Stimulated activated CD8-positive, alpha-beta memory T cell treated with anti-CD3 and anti-CD28 coated beads, Interleukin-4, amount 100 ng/mL, for 1 hour (primary cell): Measurements from ENCODE around the gene SF1.

Source experiments
- DNase-seq, 2 donors: peaks; one replicate each; pipeline ENCODE4 v3.0.0-alpha.2; 2020; ENCODE audit warnings: low read depth in 2 of 2, low spot score in 1 of 2

SF1 gene

GRCh38 chr11:64750361-64751054 lies 27.8 kb downstream of the SF1 start:
- DNase-seq = no peak

GRCh38 chr11:64747961-64748665 lies 30.2 kb downstream of the SF1 start:
- DNase-seq = no peak

- no peak for DNase-seq
Measured at GRCh38 chr11:64746486-64746885, 31.9 kb downstream of the SF1 start.

GRCh38 chr11:64745521-64746328 lies 32.6 kb downstream of the SF1 start:
- DNase-seq = peak; percentile 57 to 62

GRCh38 chr11:64745189-64745520 lies 33.2 kb downstream of the SF1 start:
- DNase-seq = peak; percentile 45 to 66

GRCh38 chr11:64744544-64745188 lies 33.7 kb downstream of the SF1 start:
- no peak for DNase-seq

GRCh38 chr11:64743591-64744543 lies 34.5 kb downstream of the SF1 start, which contains the start of gene RASGRP2:
Gene RASGRP2, minus strand, starts transcription at chr11:64744142. Its CDS starts 1,276 bp downstream, at chr11:64742866.
- DNase-seq = peak; percentile 73 to 74

GRCh38 chr11:64742889-64743590 lies 35.3 kb downstream of the SF1 start:
- DNase-seq = peak; percentile 61 to 70

GRCh38 chr11:64742087-64742888 lies 36.1 kb downstream of the SF1 start:
- no peak for DNase-seq

- DNase-seq = no peak
Measured at GRCh38 chr11:64741375-64742086, 36.8 kb downstream of the SF1 start.

GRCh38 chr11:64739871-64740270 lies 38.5 kb downstream of the SF1 start:
- no peak for DNase-seq

- no peak for DNase-seq
Measured at GRCh38 chr11:64736654-64737053, 41.7 kb downstream of the SF1 start.

- no peak for DNase-seq
Measured at GRCh38 chr11:64735725-64736259, 42.5 kb downstream of the SF1 start.

GRCh38 chr11:64734811-64735724 lies 43.3 kb downstream of the SF1 start:
- DNase-seq = no peak

GRCh38 chr11:64731601-64732000 lies 46.7 kb downstream of the SF1 start:
- no peak for DNase-seq

- DNase-seq = no peak
Measured at GRCh38 chr11:64729851-64730382, 48.4 kb downstream of the SF1 start.
